IMR-90 (cell line): ENCODE data around the gene ARL9. TPM values are rescaled to one million over a fixed set of nuclear protein-coding genes. Genes with fewer than 3 reads are reported as not detected.
A peak's percentile ranks its signal among the peaks of the same experiment; 100 is the strongest.

ENCODE experiments used
- ATAC-seq: fragments of 200-7000 bp; cut with Tn5 transposase; 2 replicates; pipeline ENCODE4 v1.9.1; 2020; ENCODE audit warnings: low read depth, mild to moderate bottlenecking, moderate library complexity
- BruUV-seq: library from RNA; stranded (reverse); fragments of 400-500 nt; replicated peaks from 2 replicates; lab custom pipeline; 2021; lab: Mats Ljungman, UMichigan
- CTCF ChIA-PET: fragments of 300-600 bp; formaldehyde crosslinking; extraction: SDS; loops from one replicate; lab custom pipeline; 2021; ENCODE audit warnings: antibody characterized with exemption; lab: Yijun Ruan, JAX
- POLR2A ChIA-PET: fragments of 300-600 bp; sonication (Branson Sonifier 250); formaldehyde crosslinking; loops from one replicate; lab custom pipeline; 2022; ENCODE audit warnings: antibody characterized with exemption; ENCODE audit not compliant: unreplicated experiment; lab: Charles Lee
- DNase-seq: peaks from one replicate; pipeline ENCODE4 v3.0.0; 2013
- H2AFZ ChIP-seq: replicated peaks from 2 replicates; pipeline ENCODE3; 2013; ENCODE audit warnings: low read length, mild to moderate bottlenecking; ENCODE audit not compliant: poor library complexity
- H2AK5ac ChIP-seq: 2 replicates; pipeline ENCODE4 v1.6.1; 2013; ENCODE audit warnings: low read depth, low read length, inconsistent platforms
- H2AK9ac ChIP-seq: replicated peaks from 2 replicates; pipeline ENCODE3; 2013; ENCODE audit warnings: mild to moderate bottlenecking, low read depth, low read length, moderate library complexity; ENCODE audit not compliant: poor library complexity
- H2BK120ac ChIP-seq: 2 replicates; pipeline ENCODE4 v1.6.1; 2013; ENCODE audit warnings: low read depth, low read length, inconsistent platforms
- H2BK15ac ChIP-seq: 3 replicates; pipeline ENCODE4 v1.6.1; 2013; ENCODE audit warnings: low read depth, low read length, inconsistent platforms
- H2BK20ac ChIP-seq: 2 replicates; pipeline ENCODE4 v1.6.1; 2013; ENCODE audit warnings: low read depth, mild to moderate bottlenecking, inconsistent platforms, low read length, moderate library complexity
- H2BK5ac ChIP-seq: 2 replicates; pipeline ENCODE4 v1.6.1; 2013; ENCODE audit warnings: mild to moderate bottlenecking, low read depth, low read length, inconsistent platforms; ENCODE audit not compliant: poor library complexity, severe bottlenecking
- H3K14ac ChIP-seq: replicated peaks from 2 replicates; pipeline ENCODE4 v1.6.1; 2013; ENCODE audit warnings: low read depth, low read length, inconsistent platforms
- H3K18ac ChIP-seq: 2 replicates; pipeline ENCODE4 v1.6.1; 2013; ENCODE audit warnings: low read depth, low read length, control low read depth
- H3K23ac ChIP-seq: 2 replicates; pipeline ENCODE4 v1.6.1; 2013; ENCODE audit warnings: low read depth, low read length, inconsistent platforms
- H3K27ac ChIP-seq: 2 replicates; pipeline ENCODE4 v1.5.1; 2013; ENCODE audit warnings: mild to moderate bottlenecking, control low read depth, low read length; ENCODE audit not compliant: insufficient read depth
- H3K27me3 ChIP-seq: 2 replicates; pipeline ENCODE4 v1.6.1; 2013; ENCODE audit warnings: low read length; ENCODE audit not compliant: control insufficient read depth, insufficient read depth
- H3K36me3 ChIP-seq: 2 replicates; pipeline ENCODE4 v1.6.1; 2013; ENCODE audit warnings: low read length, mixed read lengths; ENCODE audit not compliant: control insufficient read depth, insufficient read depth
- H3K4ac ChIP-seq: 2 replicates; pipeline ENCODE4 v1.6.1; 2013; ENCODE audit warnings: low read depth, low read length, inconsistent platforms
- H3K4me1 ChIP-seq: 2 replicates; pipeline ENCODE4 v1.6.1; 2013; ENCODE audit warnings: low read length, mixed read lengths; ENCODE audit not compliant: control insufficient read depth, insufficient read depth
- H3K4me2 ChIP-seq: 2 replicates; pipeline ENCODE4 v1.6.1; 2013; ENCODE audit warnings: low read depth, mild to moderate bottlenecking, control low read depth, low read length, moderate library complexity
- H3K4me3 ChIP-seq: 2 replicates; pipeline ENCODE4 v1.5.1; 2013; ENCODE audit warnings: low read depth, mild to moderate bottlenecking, control low read depth, low read length, moderate library complexity; ENCODE audit not compliant: insufficient read depth
- H3K56ac ChIP-seq: 2 replicates; pipeline ENCODE4 v1.6.1; 2013; ENCODE audit warnings: low read length, inconsistent platforms; ENCODE audit not compliant: insufficient read depth; ENCODE audit errors: extremely low read depth
- H3K79me1 ChIP-seq, 2 experiments: 2 replicates each; pipeline ENCODE4 v1.6.1; 2013; ENCODE audit warnings: low read length in 2 of 2, inconsistent platforms in 1 of 2, low read depth in 1 of 2
- H3K9ac ChIP-seq: 2 replicates; pipeline ENCODE4 v1.6.1; 2013; ENCODE audit warnings: low read depth, low read length, control low read depth
- H3K9me1 ChIP-seq: 2 replicates; pipeline ENCODE4 v1.6.1; 2013; ENCODE audit warnings: low read length, inconsistent platforms; ENCODE audit not compliant: insufficient read depth
- H3K9me3 ChIP-seq: 2 replicates; pipeline ENCODE4 v1.6.1; 2013; ENCODE audit warnings: low read length; ENCODE audit not compliant: control insufficient read depth, insufficient read depth
- H4K20me1 ChIP-seq: 2 replicates; pipeline ENCODE4 v1.6.1; 2013; ENCODE audit warnings: low read length, inconsistent platforms; ENCODE audit not compliant: insufficient read depth
- H4K5ac ChIP-seq: 2 replicates; pipeline ENCODE4 v1.6.1; 2013; ENCODE audit warnings: mild to moderate bottlenecking, low read depth, low read length, control low read depth
- H4K8ac ChIP-seq, 2 experiments: 2 replicates each; pipeline ENCODE4 v1.6.1; 2013; ENCODE audit warnings: low read depth in 2 of 2, low read length in 2 of 2, control low read depth in 1 of 2, inconsistent platforms in 1 of 2
- H4K91ac ChIP-seq: 2 replicates; pipeline ENCODE4 v1.6.1; 2013; ENCODE audit warnings: low read depth, low read length, inconsistent platforms; ENCODE audit not compliant: insufficient read depth
- BHLHE40 ChIP-seq: fragments of 150-350 bp; IDR thresholded peaks from 2 replicates; pipeline ENCODE4 v1.6.1; 2016; ENCODE audit warnings: mild to moderate bottlenecking, low read depth, low read length
- CEBPB ChIP-seq: IDR thresholded peaks from 2 replicates; pipeline ENCODE4 v1.6.1; 2012; ENCODE audit warnings: low read depth, low read length, improper control_type of control experiment
- CHD1 ChIP-seq: IDR thresholded peaks from 2 replicates; pipeline ENCODE4 v1.6.1; 2012; ENCODE audit warnings: low read depth, low read length, improper control_type of control experiment
- FOS ChIP-seq: fragments of 150-350 bp; IDR thresholded peaks from 2 replicates; pipeline ENCODE4 v1.6.1; 2016; ENCODE audit warnings: low read depth, low read length
- MAFK ChIP-seq: IDR thresholded peaks from 2 replicates; pipeline ENCODE4 v1.6.1; 2012; ENCODE audit warnings: low read depth, low read length, improper control_type of control experiment
- MXI1 ChIP-seq: IDR thresholded peaks from 2 replicates; pipeline ENCODE4 v1.6.1; 2012; ENCODE audit warnings: low read depth, mild to moderate bottlenecking, low read length, moderate library complexity, borderline replicate concordance
- NFE2L2 ChIP-seq: fragments of 150-350 bp; IDR thresholded peaks from 2 replicates; pipeline ENCODE4 v1.6.1; 2016; ENCODE audit warnings: low read depth, mild to moderate bottlenecking, low read length
- RAD21 ChIP-seq: IDR thresholded peaks from 2 replicates; pipeline ENCODE4 v1.6.1; 2012; ENCODE audit warnings: low read length, improper control_type of control experiment
- RCOR1 ChIP-seq: IDR thresholded peaks from 2 replicates; pipeline ENCODE4 v1.6.1; 2012; ENCODE audit warnings: mild to moderate bottlenecking, low read length, improper control_type of control experiment; ENCODE audit not compliant: insufficient replicate concordance
- RFX5 ChIP-seq: IDR thresholded peaks from 2 replicates; pipeline ENCODE4 v1.8.0; 2012; ENCODE audit warnings: low read depth, mild to moderate bottlenecking, low read length, moderate library complexity
- SMC3 ChIP-seq: fragments of 150-350 bp; IDR thresholded peaks from 2 replicates; pipeline ENCODE4 v1.6.1; 2016; ENCODE audit warnings: low read depth, mild to moderate bottlenecking, antibody characterized with exemption, low read length, moderate library complexity
- WGBS, 2 experiments: methylation state at CpG; one replicate each; pipeline versions ENCODE4 v1.1.5 to v1.1.7; 2013; ENCODE audit warnings: missing lambda C conversion rate in 2 of 2; ENCODE audit not compliant: insufficient read length in 1 of 2; ENCODE audit errors: extremely low coverage in 2 of 2; 5-methylcytosine and 5-hydroxymethylcytosine counted together
- dilution Hi-C: fragments of 300-500 bp; cut with HindIII; formaldehyde crosslinking; loops from one replicate; pipeline ENCODE4 v1.14.3; 2018; ENCODE audit warnings: low sequenced_read_pairs; ENCODE audit not compliant: unreplicated experiment
- in situ Hi-C: fragments of 300-500 bp; cut with MboI; formaldehyde crosslinking; loops from 3 replicates; pipeline ENCODE4 v1.14.3; 2019; ENCODE audit warnings: low sequenced_read_pairs, inconsistent platforms, mixed read lengths
- intact Hi-C: fragments of 100-400 bp; cut with micrococcal nuclease; formaldehyde crosslinking; loops from 2 replicates; pipeline ENCODE4 v1.10.0; 2022
- polyA plus RNA-seq, 3 experiments: library from polyadenylated mRNA; depleted of rRNA; stranded (reverse); fragments of >200 nt; gene quantifications; 2 replicates each; pipeline ENCODE4 v1.2.3, GENCODE V29; 2012; ENCODE audit warnings: low replicate concordance in 1 of 3
- total RNA-seq: library from RNA; depleted of rRNA; stranded (reverse); fragments of >200 nt; gene quantifications from 2 replicates; pipeline ENCODE4 v1.2.3, GENCODE V29; 2012
- TF ChIP-seq, protein P1 (sequence below): fragments of 150-350 bp; IDR thresholded peaks from 2 replicates; pipeline ENCODE4 v1.6.1; 2017; ENCODE audit warnings: mild to moderate bottlenecking, antibody characterized with exemption, low read length, low read depth
- TF ChIP-seq, protein P2 (sequence below): conservative IDR thresholded peaks from 2 replicates; pipeline ENCODE4 v1.5.1; 2012; ENCODE audit warnings: mild to moderate bottlenecking, low read depth, low read length, improper control_type of control experiment

ARL9 gene
- total and polyA plus RNA-seq, 2 of the 4 experiments (the other 2 are of a cell fraction) = 0.18 to 0.51 TPM

DNA sequence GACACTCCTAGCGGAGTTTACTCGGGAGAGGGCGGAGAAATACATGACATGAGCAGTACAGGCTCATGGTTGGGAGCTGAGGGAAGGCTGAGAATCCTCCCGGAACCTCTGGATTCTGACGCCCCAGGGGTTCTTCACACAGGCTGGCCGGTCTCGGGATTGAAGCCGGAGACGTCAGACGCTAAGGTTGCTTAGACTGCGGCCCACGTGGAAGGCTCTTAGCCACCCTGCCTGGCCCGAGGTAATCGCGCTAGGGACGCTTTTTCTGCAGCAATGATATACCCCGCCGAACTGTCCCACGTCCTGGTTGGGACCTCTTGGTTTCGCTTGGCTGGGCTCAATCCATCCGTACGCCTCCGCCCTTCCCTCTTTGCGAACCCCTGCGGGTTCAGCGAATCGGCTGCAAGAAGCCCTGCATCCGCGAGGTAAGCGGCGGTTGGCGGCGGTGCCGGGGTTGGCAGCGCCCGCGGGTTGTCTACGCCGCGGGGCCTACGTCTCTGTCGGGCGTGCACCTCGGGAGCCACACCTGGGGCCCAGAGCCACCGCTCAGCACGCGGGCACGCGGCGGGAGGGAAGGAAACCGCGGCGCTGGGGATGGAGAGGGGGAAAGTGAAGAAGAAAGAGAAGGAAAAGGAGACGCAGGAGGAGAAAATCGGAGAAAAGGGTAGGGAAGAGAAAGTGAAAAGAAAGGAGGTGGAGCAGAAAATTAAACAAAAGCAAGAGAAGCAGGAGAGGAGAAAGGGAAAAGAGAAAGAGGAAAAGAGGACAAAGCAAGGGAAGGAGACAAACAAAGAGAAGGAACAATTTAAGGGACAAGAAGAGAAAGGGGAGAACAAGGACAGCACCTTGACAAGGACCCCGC, at the start of gene ARL9 (continued):
- TF ChIP-seq, protein P1, sequence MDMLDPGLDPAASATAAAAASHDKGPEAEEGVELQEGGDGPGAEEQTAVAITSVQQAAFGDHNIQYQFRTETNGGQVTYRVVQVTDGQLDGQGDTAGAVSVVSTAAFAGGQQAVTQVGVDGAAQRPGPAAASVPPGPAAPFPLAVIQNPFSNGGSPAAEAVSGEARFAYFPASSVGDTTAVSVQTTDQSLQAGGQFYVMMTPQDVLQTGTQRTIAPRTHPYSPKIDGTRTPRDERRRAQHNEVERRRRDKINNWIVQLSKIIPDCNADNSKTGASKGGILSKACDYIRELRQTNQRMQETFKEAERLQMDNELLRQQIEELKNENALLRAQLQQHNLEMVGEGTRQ = no peak

DNA sequence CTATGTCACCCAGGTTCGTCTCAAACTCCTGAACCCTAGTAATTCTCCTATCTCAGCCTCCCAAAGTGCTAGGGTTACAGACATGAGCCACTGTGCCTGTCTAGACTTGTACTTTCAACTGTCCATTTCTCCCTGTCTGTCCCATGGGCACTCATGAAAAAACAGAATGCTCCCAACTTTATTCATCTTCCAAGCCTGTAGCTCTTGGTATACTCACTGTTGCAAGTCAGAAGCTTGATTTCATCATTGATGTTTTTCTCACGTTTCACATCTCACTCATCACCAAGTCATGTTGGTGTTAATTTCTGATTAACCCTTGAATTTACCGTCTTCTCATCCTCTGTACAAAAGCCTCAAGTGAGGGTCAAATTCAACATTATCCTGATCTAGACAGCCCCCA, 45.5 kb upstream of the ARL9 start:
- peaks cover 21 to 39% of the 10 kb centered on the region in 2 experiments for H3K79me1 ChIP-seq
- no peak overlapping the region for H3K9ac ChIP-seq
- H2BK120ac ChIP-seq = 0 out of 2 replicates have a peak overlapping the region, but pooled peaks have one; percentile 22
- H2BK20ac ChIP-seq = no peak overlapping the region
- H3K23ac ChIP-seq = 0 out of 2 replicates have a peak overlapping the region, but pooled peaks have one; percentile 4
- H3K4me3 ChIP-seq = no peak overlapping the region
- no peaks in the 10 kb centered on the region for H3K4me1 ChIP-seq
- DNase-seq (no peak), ATAC-seq (no peak)
- dilution Hi-C loops (no loop called here), intact Hi-C loops (no loop called here), in situ Hi-C loops (no loop called here)
- H3K4ac ChIP-seq = no peak overlapping the region; the same call in 1 of the 2 replicates
- no peak overlapping the region for H2AFZ ChIP-seq
- no peak overlapping the region for H2AK5ac ChIP-seq
- no peaks in the 10 kb centered on the region for H4K20me1 ChIP-seq
- 0 out of 2 replicates have a peak overlapping the region, but pooled peaks have one; percentile 26 for H3K14ac ChIP-seq
- ChIA-PET CTCF (interaction anchor here (1.4 kb wide), 1 partner anchor 9 kb away, joined by 3 read pairs; no protein-coding TSS in a partner anchor), POLR2A (no interaction called here)
- no peak overlapping the region for H3K18ac ChIP-seq
- H4K5ac ChIP-seq = no peak overlapping the region; the same call in 1 of the 2 replicates
- H2AK9ac ChIP-seq = no peak overlapping the region
- peak overlapping the region; percentile 51 for H2BK5ac ChIP-seq
- no peaks in the 10 kb centered on the region for H3K9me3 ChIP-seq
- no peak overlapping the region for H4K91ac ChIP-seq
- BruUV-seq = no TSS peak
- no peak overlapping the region for H3K4me2 ChIP-seq
- H3K56ac ChIP-seq = no peak overlapping the region; the same call in 1 of the 2 replicates
- 0 out of 2 replicates have a peak, but pooled peaks cover 4% of the 10 kb centered on the region for H3K9me1 ChIP-seq
- no peak overlapping the region for H2BK15ac ChIP-seq
- 100% methylated on average over 2 of the region's 3 CpGs; no CpG with 5 or more reads in 1 of the 2 experiments for WGBS, 2 experiments
- no peak overlapping the region for H4K8ac ChIP-seq
- H3K36me3 ChIP-seq = peaks cover 22% of the 10 kb centered on the region
- H3K27ac ChIP-seq = peak overlapping the region; percentile 21; the same call in 1 of the 2 replicates
- no peaks in the 10 kb centered on the region for H3K27me3 ChIP-seq
- TF ChIP-seq MXI1 (no peak), NFE2L2 (no peak), BHLHE40 (no peak), MAFK (no peak), SMC3 (no peak), CEBPB (no peak), FOS (no peak), RAD21 (no peak), CHD1 (no peak), RFX5 (no peak), RCOR1 (no peak)
- TF ChIP-seq, protein P2, sequence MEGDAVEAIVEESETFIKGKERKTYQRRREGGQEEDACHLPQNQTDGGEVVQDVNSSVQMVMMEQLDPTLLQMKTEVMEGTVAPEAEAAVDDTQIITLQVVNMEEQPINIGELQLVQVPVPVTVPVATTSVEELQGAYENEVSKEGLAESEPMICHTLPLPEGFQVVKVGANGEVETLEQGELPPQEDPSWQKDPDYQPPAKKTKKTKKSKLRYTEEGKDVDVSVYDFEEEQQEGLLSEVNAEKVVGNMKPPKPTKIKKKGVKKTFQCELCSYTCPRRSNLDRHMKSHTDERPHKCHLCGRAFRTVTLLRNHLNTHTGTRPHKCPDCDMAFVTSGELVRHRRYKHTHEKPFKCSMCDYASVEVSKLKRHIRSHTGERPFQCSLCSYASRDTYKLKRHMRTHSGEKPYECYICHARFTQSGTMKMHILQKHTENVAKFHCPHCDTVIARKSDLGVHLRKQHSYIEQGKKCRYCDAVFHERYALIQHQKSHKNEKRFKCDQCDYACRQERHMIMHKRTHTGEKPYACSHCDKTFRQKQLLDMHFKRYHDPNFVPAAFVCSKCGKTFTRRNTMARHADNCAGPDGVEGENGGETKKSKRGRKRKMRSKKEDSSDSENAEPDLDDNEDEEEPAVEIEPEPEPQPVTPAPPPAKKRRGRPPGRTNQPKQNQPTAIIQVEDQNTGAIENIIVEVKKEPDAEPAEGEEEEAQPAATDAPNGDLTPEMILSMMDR = no peak
